Vagina (tissue), 2 donors: Measurements from ENCODE around the gene PRCP. TPM values are rescaled to one million over a fixed set of nuclear protein-coding genes. Genes with fewer than 3 reads are reported as not detected.

Experiments used
- DNase-seq, 2 donors: peaks; one replicate each; pipeline ENCODE4 v3.0.0-alpha.2; 2017; ENCODE audit errors: extremely low spot score in 2 of 2
- H3K27ac ChIP-seq: fragments of 200-600 bp; sonication (generic); one replicate; pipeline ENCODE4 v1.5.1; 2019
- H3K27me3 ChIP-seq: fragments of 200-600 bp; sonication (generic); one replicate; pipeline ENCODE4 v1.5.1; 2019
- H3K36me3 ChIP-seq, 2 donors: fragments of 200-600 bp; sonication (generic); one replicate each; pipeline ENCODE4 v1.5.1; 2017 to 2019
- H3K4me1 ChIP-seq: fragments of 200-600 bp; sonication (generic); one replicate; pipeline ENCODE4 v1.5.1; 2019
- H3K4me3 ChIP-seq, 2 donors: fragments of 200-600 bp; sonication (generic); 1 replicate in 1 of 2; 2 replicates in 1 of 2; pipeline ENCODE4 v1.5.1; 2016 to 2019
- H3K9me3 ChIP-seq: fragments of 200-600 bp; sonication (generic); one replicate; pipeline ENCODE4 v1.5.1; 2019
- CTCF ChIP-seq, 3 experiments: fragments of 450-650 bp in 2 of 3; fragments of 200-600 bp in 1 of 3; sonication (generic) in 1 of 3; IDR thresholded peaks; one replicate each; pipeline ENCODE4 v1.5.1; 2017 to 2019; ENCODE audit warnings: antibody characterized with exemption in 3 of 3, mild to moderate bottlenecking in 2 of 3, moderate library complexity in 2 of 3
- POLR2A ChIP-seq, 2 donors: fragments of 450-650 bp; IDR thresholded peaks; one replicate each; pipeline ENCODE4 v1.6.1; 2017; ENCODE audit warnings: antibody characterized with exemption in 2 of 2, mild to moderate bottlenecking in 2 of 2, moderate library complexity in 2 of 2
- POLR2AphosphoS5 ChIP-seq, 2 donors: sonication (generic); formaldehyde crosslinking; IDR thresholded peaks; one replicate each; pipeline ENCODE4 v1.9.0; 2017; ENCODE audit warnings: antibody characterized with exemption in 2 of 2, mild to moderate bottlenecking in 2 of 2, low read depth in 1 of 2; ENCODE audit not compliant: insufficient read depth in 1 of 2
- intact Hi-C: fragments of 100-400 bp; cut with DNase I; formaldehyde crosslinking; loops from one replicate; pipeline ENCODE4 v1.15.1; 2023
- total RNA-seq: library from RNA; depleted of rRNA; stranded (reverse); fragments of >200 nt; gene quantifications from one replicate; pipeline ENCODE4 v1.2.3, GENCODE V29; 2016

Gene PRCP
- total RNA-seq, 1 donor from 2014 or later: 79.3 TPM

- TF ChIP-seq POLR2AphosphoS5 (IDR thresholded peaks at IDR 0.05; ENCODE audit: insufficient read depth in 1 of 2, low read depth in 1 of 2) (no peak), CTCF (IDR thresholded peaks at IDR 0.05) (no peak), POLR2A (IDR thresholded peaks at IDR 0.05) (no peak)
- no peak overlapping the region for H3K4me3 ChIP-seq
Measured at GRCh38 chr11:82828472-82828871, 71.8 kb downstream of the PRCP start.

GRCh38 chr11:82826526-82826925 is 73.7 kb downstream of the PRCP start:
- no peak for DNase-seq
- H3K27me3 ChIP-seq: no peaks in the 10 kb centered on the region
- H3K4me1 ChIP-seq: no peaks in the 10 kb centered on the region
- intact Hi-C loops: no loop called here
- no peak overlapping the region for H3K4me3 ChIP-seq
- H3K27ac ChIP-seq: no peak overlapping the region
- H3K36me3 ChIP-seq: no peaks in the 10 kb centered on the region
- no peaks in the 10 kb centered on the region for H3K9me3 ChIP-seq
- TF ChIP-seq CTCF (IDR thresholded peaks at IDR 0.05): no peak
- no peak for TF ChIP-seq POLR2A (IDR thresholded peaks at IDR 0.05)
- no peak for TF ChIP-seq POLR2AphosphoS5 (IDR thresholded peaks at IDR 0.05; ENCODE audit: insufficient read depth in 1 of 2, low read depth in 1 of 2)

More at GRCh38 chr11:82828472-82828871, 71.8 kb downstream of the PRCP start:
- intact Hi-C loops: no loop called here
- no peaks in the 10 kb centered on the region for H3K9me3 ChIP-seq
- no peaks in the 10 kb centered on the region for H3K27me3 ChIP-seq
- peaks cover 0 to 3% of the 10 kb centered on the region in 2 donors for H3K36me3 ChIP-seq
- no peak for DNase-seq
- H3K4me1 ChIP-seq: no peaks in the 10 kb centered on the region
- H3K27ac ChIP-seq: no peak overlapping the region

GRCh38 chr11:82823647-82824619 is 76.3 kb downstream of the PRCP start:
- H3K27ac ChIP-seq: no peak overlapping the region
- no peaks in the 10 kb centered on the region for H3K9me3 ChIP-seq
- no peaks in the 10 kb centered on the region for H3K36me3 ChIP-seq
- no peak for TF ChIP-seq POLR2AphosphoS5 (IDR thresholded peaks at IDR 0.05; ENCODE audit: insufficient read depth in 1 of 2, low read depth in 1 of 2)
- TF ChIP-seq POLR2A (IDR thresholded peaks at IDR 0.05): no peak
- no peak for TF ChIP-seq CTCF (IDR thresholded peaks at IDR 0.05)
- no peak overlapping the region for H3K4me3 ChIP-seq
- no peak for DNase-seq
- intact Hi-C loops: no loop called here
- no peaks in the 10 kb centered on the region for H3K27me3 ChIP-seq
- no peaks in the 10 kb centered on the region for H3K4me1 ChIP-seq

- H3K4me1 ChIP-seq: no peaks in the 10 kb centered on the region
Measured at GRCh38 chr11:82818409-82819043, 81.7 kb downstream of the PRCP start.

More at GRCh38 chr11:82818409-82819043, 81.7 kb downstream of the PRCP start:
- intact Hi-C loops: no loop called here
- Histone ChIP-seq H3K36me3 (no peaks in the 10 kb centered on the region), H3K27me3 (no peaks in the 10 kb centered on the region), H3K4me3 (no peak overlapping the region), H3K9me3 (no peaks in the 10 kb centered on the region), H3K27ac (no peak overlapping the region)
- no peak for TF ChIP-seq CTCF (IDR thresholded peaks at IDR 0.05)
- TF ChIP-seq POLR2AphosphoS5 (IDR thresholded peaks at IDR 0.05; ENCODE audit: insufficient read depth in 1 of 2, low read depth in 1 of 2): no peak
- no peak for TF ChIP-seq POLR2A (IDR thresholded peaks at IDR 0.05)
- no peak for DNase-seq
